Gastrocnemius medialis (tissue), 4 donors: ENCODE results near the gene ZNF414.

ENCODE experiments used
- CTCF ChIP-seq, 5 experiments: fragments of 450-650 bp in 3 of 5; fragments of 200-600 bp in 2 of 5; sonication (generic) in 2 of 5; IDR thresholded peaks in 4 of 5; conservative IDR thresholded peaks in 1 of 5; 1 replicate in 4 of 5; 2 replicates in 1 of 5; pipeline ENCODE4 v1.5.1; 2016 to 2019; ENCODE audit warnings: antibody characterized with exemption in 5 of 5, mild to moderate bottlenecking in 3 of 5, moderate library complexity in 3 of 5
- POLR2A ChIP-seq, 2 donors: fragments of 450-650 bp; IDR thresholded peaks; one replicate each; pipeline ENCODE4 v1.6.1; 2017; ENCODE audit warnings: antibody characterized with exemption in 2 of 2, mild to moderate bottlenecking in 2 of 2, moderate library complexity in 2 of 2

DNA sequence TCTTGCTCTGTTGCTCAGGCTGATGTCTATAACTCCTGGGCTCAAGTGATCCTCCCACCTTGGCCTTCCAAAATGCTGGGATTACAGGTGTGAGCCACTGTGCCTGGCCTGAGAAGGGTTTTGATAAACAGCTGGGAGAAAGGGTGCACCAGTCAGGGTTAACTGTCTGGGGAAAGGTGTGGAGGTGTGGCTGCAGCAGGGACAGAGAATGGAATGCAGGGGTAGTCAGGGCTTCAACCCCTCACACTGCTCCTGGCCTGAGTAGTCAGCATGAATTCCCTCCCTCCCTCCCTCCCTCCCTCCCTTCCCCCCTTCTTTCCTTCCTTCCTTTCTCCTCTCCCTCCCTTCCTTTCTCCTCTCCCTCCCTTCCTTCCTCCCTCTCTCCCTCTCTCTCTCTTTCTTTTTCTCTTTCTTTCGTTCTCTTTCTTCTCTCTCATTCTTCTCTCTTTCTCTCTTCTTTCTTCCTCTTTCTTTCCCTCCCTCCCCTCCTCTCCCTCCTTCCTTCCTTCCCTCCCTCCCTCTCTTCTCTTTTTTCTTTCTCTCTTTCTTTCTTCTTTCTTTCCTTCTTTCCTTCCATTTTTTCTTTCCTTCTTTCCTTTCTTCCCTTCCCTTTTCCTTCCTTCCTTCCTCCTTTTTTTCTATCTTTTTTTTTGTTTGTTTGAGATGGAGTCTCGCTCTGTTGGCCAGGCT lies 47.3 kb upstream of the ZNF414 start:
- TF ChIP-seq CTCF (IDR thresholded peaks at IDR 0.05 in 4 of 5, conservative IDR thresholded peaks at IDR 0.05 in 1 of 5): no peak
- no peak for TF ChIP-seq POLR2A (IDR thresholded peaks at IDR 0.05)
